Hair follicular keratinocyte (primary cell): ENCODE measurements around the gene ANKRD13C. TPM values are rescaled to one million over a fixed set of nuclear protein-coding genes. Genes with fewer than 3 reads are reported as not detected.

Experiments
- total RNA-seq: library from RNA; depleted of rRNA; stranded (reverse); fragments of >200 nt; gene quantifications from 2 replicates; pipeline ENCODE4 v1.2.3, GENCODE V29; 2015

ANKRD13C gene, protein sequence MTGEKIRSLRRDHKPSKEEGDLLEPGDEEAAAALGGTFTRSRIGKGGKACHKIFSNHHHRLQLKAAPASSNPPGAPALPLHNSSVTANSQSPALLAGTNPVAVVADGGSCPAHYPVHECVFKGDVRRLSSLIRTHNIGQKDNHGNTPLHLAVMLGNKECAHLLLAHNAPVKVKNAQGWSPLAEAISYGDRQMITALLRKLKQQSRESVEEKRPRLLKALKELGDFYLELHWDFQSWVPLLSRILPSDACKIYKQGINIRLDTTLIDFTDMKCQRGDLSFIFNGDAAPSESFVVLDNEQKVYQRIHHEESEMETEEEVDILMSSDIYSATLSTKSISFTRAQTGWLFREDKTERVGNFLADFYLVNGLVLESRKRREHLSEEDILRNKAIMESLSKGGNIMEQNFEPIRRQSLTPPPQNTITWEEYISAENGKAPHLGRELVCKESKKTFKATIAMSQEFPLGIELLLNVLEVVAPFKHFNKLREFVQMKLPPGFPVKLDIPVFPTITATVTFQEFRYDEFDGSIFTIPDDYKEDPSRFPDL
- total RNA-seq, result 9.1 and 10.6 TPM in 2 replicates

DNA sequence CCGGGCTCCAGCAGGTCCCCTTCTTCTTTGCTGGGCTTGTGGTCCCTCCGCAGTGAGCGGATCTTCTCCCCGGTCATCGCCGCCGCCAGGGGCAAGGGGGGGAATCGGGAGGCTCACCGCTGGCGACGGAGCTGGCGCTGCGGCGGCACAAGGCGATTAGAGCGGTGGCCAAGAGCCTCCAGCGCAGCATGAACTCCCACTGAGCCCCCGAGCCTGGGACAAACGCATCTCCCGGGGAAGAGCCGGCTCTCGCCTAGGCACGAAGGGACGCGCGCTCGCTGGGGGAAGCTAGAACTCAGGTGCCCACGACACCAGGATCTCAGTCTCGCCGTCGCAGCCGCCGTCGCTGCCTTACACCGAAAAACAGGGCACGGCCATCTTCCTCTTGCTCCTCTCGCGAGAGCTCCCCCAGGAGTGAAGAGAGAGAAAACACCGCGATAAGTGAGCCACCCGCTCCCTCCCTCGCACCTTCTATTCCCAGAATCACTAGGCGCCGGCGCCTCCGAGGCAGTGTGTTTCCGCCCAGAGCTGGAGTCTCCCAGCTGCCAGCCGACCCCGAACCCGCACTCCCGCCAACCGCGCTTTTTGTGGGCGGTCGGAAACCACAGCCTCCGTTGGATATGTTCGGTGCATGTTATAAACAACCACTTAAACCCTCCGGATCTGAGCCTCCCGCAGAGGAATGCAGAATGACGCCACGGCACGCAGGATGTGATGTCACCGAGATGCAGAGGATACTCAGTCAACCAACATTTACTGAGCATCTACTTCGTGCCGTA lies at the start of gene ANKRD13C:
TSS of gene ANKRD13C (minus strand) at position 391 of the 779 bp plus-strand sequence. CDS start at position 77, 314 bp downstream.

DNA sequence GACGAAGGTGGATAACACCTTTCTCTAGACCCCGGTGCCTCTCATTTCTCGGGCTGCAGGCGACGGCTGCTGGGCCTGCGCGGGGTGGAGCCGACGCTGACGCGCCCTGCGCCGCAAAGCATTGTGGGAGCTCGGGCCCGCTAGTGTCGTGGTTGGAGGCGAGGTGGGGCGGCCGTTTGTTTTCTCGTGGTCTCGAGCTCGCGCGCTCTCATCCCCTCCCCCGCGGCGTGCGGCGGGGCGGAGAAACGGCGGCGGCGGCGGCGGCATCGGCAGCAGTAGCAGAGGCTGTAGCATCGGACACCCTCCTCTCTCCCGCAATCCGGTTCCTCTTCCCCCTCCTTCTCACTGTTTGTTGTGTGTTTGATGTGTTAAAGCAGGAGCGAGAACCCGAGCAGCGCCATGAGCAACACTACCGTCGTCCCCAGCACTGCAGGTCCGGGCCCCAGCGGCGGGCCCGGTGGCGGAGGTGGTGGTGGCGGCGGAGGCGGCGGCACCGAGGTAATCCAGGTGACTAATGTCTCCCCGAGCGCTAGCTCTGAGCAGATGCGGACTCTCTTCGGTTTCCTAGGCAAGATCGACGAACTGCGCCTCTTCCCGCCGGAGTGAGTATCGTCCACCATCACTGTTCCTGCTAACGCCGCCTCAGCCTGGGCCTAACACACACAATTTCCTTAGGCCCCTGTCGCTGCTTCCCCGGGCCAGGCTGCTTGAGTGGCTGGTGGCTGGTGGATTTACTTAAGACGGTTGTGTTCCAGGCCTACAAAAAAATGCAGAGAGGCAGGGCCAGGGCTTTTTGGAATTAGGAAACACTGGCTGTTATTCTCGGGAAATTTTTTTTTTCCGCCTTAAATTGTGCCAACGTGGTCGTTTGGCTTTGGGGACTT lies 133.0 kb downstream of the ANKRD13C start, which contains the start of gene SRSF11:
TSS of gene SRSF11 (plus strand) at position 143 of the 884 bp plus-strand sequence. CDS start at position 400, 257 bp downstream.

Other genes starting within 250 kb of the ANKRD13C start
- 17.6 and 23.2 TPM in 2 replicates for gene LRRC40, start 149.1 kb downstream of the ANKRD13C start, total RNA-seq
- 42.9 and 59.0 TPM in 2 replicates for gene SRSF11, start 133.3 kb downstream of the ANKRD13C start, total RNA-seq
- gene CTH, start 56.5 kb upstream of the ANKRD13C start, total RNA-seq, result 9.0 and 9.4 TPM in 2 replicates